H1 (cell line): Measurements from ENCODE around the gene CACNA1D. TPM values are rescaled to one million over a fixed set of nuclear protein-coding genes. Genes with fewer than 3 reads are reported as not detected.

ENCODE experiments used
- CTCF ChIA-PET: fragments of 300-600 bp; sonication (Branson Sonifier 250); formaldehyde crosslinking; loops from one replicate; lab custom pipeline; 2021; ENCODE audit not compliant: partially characterized antibody; lab: Charles Lee
- POLR2A ChIA-PET: fragments of 300-600 bp; sonication (Branson Sonifier 250); formaldehyde crosslinking; loops from one replicate; lab custom pipeline; 2021; ENCODE audit warnings: inconsistent platforms; ENCODE audit not compliant: partially characterized antibody; lab: Charles Lee
- DNase-seq, 2 experiments: peaks; one replicate each; pipeline versions ENCODE4 v3.0.0 to v3.0.0-alpha.2; 2010 to 2022; ENCODE audit warnings: low spot score in 2 of 2, low read depth in 1 of 2, mixed read lengths in 1 of 2
- FAIRE-seq: peaks from 2 replicates; lab custom pipeline; 2011; peaks lifted over from hg19 to GRCh38; lab: Jason Lieb, UNC
- H2AFZ ChIP-seq: 2 replicates; pipeline ENCODE4 v1.8.1; 2012; ENCODE audit warnings: low read length, inconsistent platforms
- H2AK5ac ChIP-seq: 2 replicates; pipeline ENCODE4 v1.6.1; 2013; ENCODE audit warnings: low read depth, low read length
- H2BK120ac ChIP-seq: replicated peaks from 2 replicates; pipeline ENCODE3; 2013; ENCODE audit warnings: low read depth, low read length, inconsistent platforms
- H2BK12ac ChIP-seq: 2 replicates; pipeline ENCODE4 v1.6.1; 2013; ENCODE audit warnings: low read depth, low read length
- H2BK15ac ChIP-seq: 2 replicates; pipeline ENCODE4 v1.6.1; 2013; ENCODE audit warnings: low read length
- H2BK20ac ChIP-seq: 2 replicates; pipeline ENCODE4 v1.6.1; 2013; ENCODE audit warnings: low read length
- H2BK5ac ChIP-seq: 2 replicates; pipeline ENCODE4 v1.6.1; 2013; ENCODE audit warnings: low read depth, low read length
- H3K14ac ChIP-seq: 2 replicates; pipeline ENCODE4 v1.6.1; 2013; ENCODE audit warnings: inconsistent platforms; ENCODE audit not compliant: insufficient read length
- H3K18ac ChIP-seq: 2 replicates; pipeline ENCODE4 v1.6.1; 2013; ENCODE audit warnings: low read length; ENCODE audit errors: extremely low read depth
- H3K23ac ChIP-seq: 2 replicates; pipeline ENCODE4 v1.6.1; 2013; ENCODE audit warnings: inconsistent platforms; ENCODE audit not compliant: insufficient read length
- H3K23me2 ChIP-seq: 2 replicates; pipeline ENCODE4 v1.6.1; 2013; ENCODE audit warnings: low read depth, low read length
- H3K27ac ChIP-seq: 2 replicates; pipeline ENCODE4 v1.6.1; 2011; ENCODE audit warnings: low read depth, low read length, inconsistent platforms
- H3K27me3 ChIP-seq, 4 experiments: replicated peaks in 1 of 4; 1 replicate in 1 of 4; 2 replicates in 3 of 4; pipeline versions ENCODE4 v1.6.1 to v1.8.1; 2011 to 2013; ENCODE audit warnings: low read length in 3 of 4, mild to moderate bottlenecking in 3 of 4, inconsistent platforms in 2 of 4, mixed read lengths in 2 of 4, moderate library complexity in 1 of 4; ENCODE audit not compliant: control insufficient read depth in 3 of 4, insufficient read depth in 3 of 4; ENCODE audit errors: extremely low read depth in 1 of 4
- H3K36me3 ChIP-seq, 4 experiments: 2 replicates each; pipeline versions ENCODE4 v1.6.1 to v1.8.1; 2011 to 2013; ENCODE audit warnings: mild to moderate bottlenecking in 4 of 4, low read length in 3 of 4, moderate library complexity in 2 of 4, control low read depth in 1 of 4, inconsistent platforms in 1 of 4; ENCODE audit not compliant: insufficient read depth in 4 of 4, control insufficient read depth in 2 of 4
- H3K4ac ChIP-seq: replicated peaks from 2 replicates; pipeline ENCODE3; 2013; ENCODE audit warnings: low read length, low read depth, mixed read lengths, inconsistent platforms; ENCODE audit not compliant: insufficient read length
- H3K4me1 ChIP-seq, 4 experiments: replicated peaks in 1 of 4; 1 replicate in 1 of 4; 2 replicates in 3 of 4; pipeline versions ENCODE4 v1.6.1 to v1.8.1; 2011 to 2013; ENCODE audit warnings: low read length in 3 of 4, inconsistent platforms in 2 of 4, mixed read lengths in 1 of 4; ENCODE audit not compliant: insufficient read depth in 4 of 4, control insufficient read depth in 3 of 4
- H3K4me2 ChIP-seq, 2 experiments: 2 replicates each; pipeline versions ENCODE4 v1.6.1 to v1.8.1; 2011 to 2013; ENCODE audit warnings: low read depth in 2 of 2, low read length in 2 of 2, control low read depth in 1 of 2, inconsistent platforms in 1 of 2, mild to moderate bottlenecking in 1 of 2; ENCODE audit not compliant: insufficient read depth in 1 of 2
- H3K4me3 ChIP-seq, 4 experiments: fragments of 200-600, 300-600 bp in 1 of 4; sonication (generic), shearing (Covaris generic), sonication (Bioruptor Twin) in 1 of 4; 2 replicates each; pipeline versions ENCODE4 v1.5.1 to v1.8.1; 2011 to 2016; ENCODE audit warnings: low read length in 4 of 4, low read depth in 3 of 4, control low read depth in 2 of 4, inconsistent platforms in 2 of 4, mild to moderate bottlenecking in 2 of 4, mixed read lengths in 1 of 4, moderate library complexity in 1 of 4; ENCODE audit not compliant: insufficient read depth in 2 of 4; ENCODE audit errors: extremely low read depth in 1 of 4
- H3K56ac ChIP-seq: replicated peaks from 2 replicates; pipeline ENCODE3; 2013; ENCODE audit warnings: low read depth, mild to moderate bottlenecking, mixed read lengths, low read length, inconsistent platforms; ENCODE audit not compliant: insufficient read length
- H3K79me1 ChIP-seq: 2 replicates; pipeline ENCODE4 v1.6.1; 2013; ENCODE audit warnings: low read depth, low read length, control low read depth
- H3K79me2 ChIP-seq, 2 experiments: 2 replicates each; pipeline versions ENCODE4 v1.6.1 to v1.8.1; 2012 to 2013; ENCODE audit warnings: low read length in 2 of 2, mild to moderate bottlenecking in 2 of 2, inconsistent platforms in 1 of 2; ENCODE audit not compliant: insufficient read depth in 2 of 2, control insufficient read depth in 1 of 2
- H3K9ac ChIP-seq, 4 experiments: replicated peaks in 1 of 4; 1 replicate in 1 of 4; 2 replicates in 3 of 4; pipeline versions ENCODE4 v1.6.1 to v1.8.1; 2011 to 2013; ENCODE audit warnings: low read depth in 3 of 4, low read length in 3 of 4, control low read depth in 2 of 4, mild to moderate bottlenecking in 2 of 4, moderate library complexity in 2 of 4, inconsistent platforms in 1 of 4; ENCODE audit errors: extremely low read depth in 1 of 4
- H3K9me3 ChIP-seq, 2 experiments: 2 replicates each; pipeline versions ENCODE4 v1.6.1 to v1.8.1; 2012 to 2013; ENCODE audit warnings: mild to moderate bottlenecking in 2 of 2, moderate library complexity in 2 of 2, control low read depth in 1 of 2, inconsistent platforms in 1 of 2, low read depth in 1 of 2, low read length in 1 of 2, mixed read lengths in 1 of 2; ENCODE audit not compliant: insufficient read depth in 2 of 2
- H4K20me1 ChIP-seq, 2 experiments: replicated peaks in 1 of 2; 2 replicates each; pipeline versions ENCODE3 to v1.8.1; 2011 to 2013; ENCODE audit warnings: inconsistent platforms in 2 of 2, low read length in 2 of 2, mild to moderate bottlenecking in 1 of 2; ENCODE audit not compliant: insufficient read depth in 2 of 2, control insufficient read depth in 1 of 2
- H4K5ac ChIP-seq: 2 replicates; pipeline ENCODE4 v1.6.1; 2013; ENCODE audit warnings: low read length, low read depth, mixed read lengths, inconsistent platforms; ENCODE audit not compliant: insufficient read length
- H4K8ac ChIP-seq: 2 replicates; pipeline ENCODE4 v1.8.0; 2013; ENCODE audit warnings: mild to moderate bottlenecking, moderate library complexity, low read length, inconsistent platforms; ENCODE audit not compliant: insufficient read depth; ENCODE audit errors: extremely low read depth
- H4K91ac ChIP-seq: replicated peaks from 2 replicates; pipeline ENCODE3; 2013; ENCODE audit warnings: low read length, mixed read lengths, inconsistent platforms; ENCODE audit not compliant: insufficient read length
- ATF2 ChIP-seq: IDR thresholded peaks from 2 replicates; pipeline ENCODE4 v1.6.1; 2012; ENCODE audit warnings: low read length, inconsistent platforms
- POU5F1 ChIP-seq: IDR thresholded peaks from 2 replicates; pipeline ENCODE4 v1.6.1; 2011; ENCODE audit warnings: low read depth, mild to moderate bottlenecking, low read length, moderate library complexity
- SIRT6 ChIP-seq: IDR thresholded peaks from one replicate; pipeline ENCODE4 v1.7.1; 2012; ENCODE audit warnings: low read length, inconsistent platforms
- WGBS, 2 experiments: shearing (Covaris generic) in 1 of 2; methylation state at CpG; one replicate each; pipeline versions ENCODE4 v1.1.6 to v1.1.7; 2013 to 2015; ENCODE audit warnings: low lambda C conversion rate in 2 of 2, mixed read lengths in 2 of 2, inconsistent platforms in 1 of 2, low coverage in 1 of 2, missing lambda C conversion rate in 1 of 2; ENCODE audit not compliant: insufficient replicate concordance in 2 of 2, insufficient coverage in 1 of 2, insufficient read length in 1 of 2; ENCODE audit errors: extremely low coverage in 1 of 2, missing lambda C conversion rate in 1 of 2; 5-methylcytosine and 5-hydroxymethylcytosine counted together
- polyA plus RNA-seq, 7 experiments: library from polyadenylated mRNA; depleted of rRNA in 3 of 7; stranded (reverse) in 5 of 7; unstranded in 2 of 7; fragments of >200 nt in 5 of 7; fragments of 200-250 nt in 2 of 7; gene quantifications; 1 replicate in 5 of 7; 2 replicates in 1 of 7; 4 replicates in 1 of 7; pipeline versions ENCODE4 v1.2.1 to v1.2.3, GENCODE V29; 2011 to 2013; ENCODE audit warnings: missing spikeins in 2 of 7, mixed read lengths in 2 of 7
- total RNA-seq: library from RNA; stranded (reverse); fragmentation: NEBNext Ultra II Directional; extraction: Animal tissue kit (Norgen Biotek cat#: 25700); gene quantifications from 2 replicates; pipeline ENCODE4 v1.2.1, GENCODE V29; 2021

CACNA1D gene
- total and polyA plus RNA-seq, 2 of the 8 experiments (the other 6 are each of a cell fraction or from before 2014, with no cell fraction given): 2.0 to 2.9 TPM

GRCh38 chr3:53482227-53482626 lies 12.2 kb upstream of the CACNA1D start:
- no peak overlapping the region for H3K14ac ChIP-seq
- H2BK120ac ChIP-seq: no peak overlapping the region
- no peak overlapping the region for H2BK5ac ChIP-seq
- no peaks in the 10 kb centered on the region for H3K4me1 ChIP-seq
- H3K23ac ChIP-seq: no peak overlapping the region
- H3K4me2 ChIP-seq: no peak overlapping the region
- H3K9me3 ChIP-seq: no peaks in the 10 kb centered on the region
- H3K36me3 ChIP-seq: no peaks in the 10 kb centered on the region
- no peaks in the 10 kb centered on the region for H4K20me1 ChIP-seq
- TF ChIP-seq POU5F1 (no peak), ATF2 (no peak), SIRT6 (no peak)
- H3K56ac ChIP-seq: no peak overlapping the region
- no peaks in the 10 kb centered on the region for H3K23me2 ChIP-seq
- H2AFZ ChIP-seq: no peak overlapping the region
- no peak overlapping the region for H2BK20ac ChIP-seq
- H3K79me1 ChIP-seq: no peaks in the 10 kb centered on the region
- H3K9ac ChIP-seq: no peak overlapping the region
- H3K27me3 ChIP-seq: no peaks in the 10 kb centered on the region
- WGBS, 2 experiments: 77% methylated on average over 1 of the region's 1 CpG; no CpG with 5 or more reads in 1 of the 2 experiments
- no peak overlapping the region for H2BK15ac ChIP-seq
- H3K27ac ChIP-seq: no peak overlapping the region
- no peak overlapping the region for H3K4me3 ChIP-seq
- FAIRE-seq: no peak
- no peak overlapping the region for H3K4ac ChIP-seq
- H3K79me2 ChIP-seq: no peaks in the 10 kb centered on the region
- no peak overlapping the region for H2BK12ac ChIP-seq
- H4K91ac ChIP-seq: no peak overlapping the region
- DNase-seq: no peak
- no peak overlapping the region for H4K5ac ChIP-seq
- POLR2A ChIA-PET: no interaction called here
- no peak overlapping the region for H2AK5ac ChIP-seq
- CTCF ChIA-PET: interaction anchor here (1.1 kb wide), 1 partner anchor 183 kb away, joined by 3 read pairs; no protein-coding TSS in a partner anchor
- no peak overlapping the region for H3K18ac ChIP-seq
- no peak overlapping the region for H4K8ac ChIP-seq
